ENCODE data around the gene CHST6. TPM values are rescaled to one million over a fixed set of nuclear protein-coding genes. Genes with fewer than 3 reads are reported as not detected.
"Not testable (repeated sequence)": the region's sequence is repeated elsewhere in the genome, so short reads cannot be mapped to it uniquely, and the experiment has no call there.

The CHST6 gene
- 0.09 TPM for total RNA-seq
- long read RNA-seq, result 0 reads

DNA sequence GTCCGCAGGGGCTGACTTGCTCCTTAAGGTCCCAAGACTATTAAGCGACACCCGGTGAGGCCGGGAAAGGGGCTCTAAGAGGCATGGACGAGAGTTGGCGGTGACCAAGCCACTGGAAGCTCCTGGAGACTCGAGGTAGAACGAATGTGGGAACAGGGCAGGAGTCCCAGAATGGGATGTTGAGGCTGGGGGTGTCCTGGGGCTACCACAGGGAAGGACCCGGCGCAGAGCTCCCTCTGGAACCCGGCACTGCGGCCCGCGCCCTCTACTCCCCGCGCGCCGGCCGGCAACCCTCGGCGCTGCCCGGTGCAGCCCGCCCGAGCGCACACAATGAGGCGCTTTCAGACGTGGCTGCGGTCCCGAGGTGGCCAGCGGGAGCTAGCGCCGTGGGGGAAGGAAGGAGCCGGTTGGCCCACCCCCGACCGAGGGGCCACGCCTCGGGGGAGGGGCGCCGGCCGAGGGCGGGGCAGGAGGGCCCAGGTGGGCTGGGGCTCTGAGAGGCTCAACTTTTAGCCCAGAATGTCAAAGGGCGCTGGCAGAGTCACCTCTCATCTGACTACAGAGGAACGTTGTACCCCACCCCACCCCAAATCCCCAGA, at the start of gene CHST6:
TSS of gene CHST6 (minus strand) at position 366 of the 599 bp plus-strand sequence. CDS start 15,613 bp downstream, outside the sequence.
- DNase-seq, result no peak
- Histone ChIP-seq H3K4me3 (peak within 1 kb of the TSS; percentile 34), H3K36me3 (no peaks in the 10 kb centered on the region), H3K27me3 (peaks cover 14% of the 10 kb centered on the region), H3K9me3 (no peaks in the 10 kb centered on the region), H3K27ac (no peak within 1 kb of the TSS), H3K4me1 (peaks cover 11% of the 10 kb centered on the region)
- intact Hi-C loops (cut with DNase I), result no loop called here
- TF ChIP-seq, protein P1, sequence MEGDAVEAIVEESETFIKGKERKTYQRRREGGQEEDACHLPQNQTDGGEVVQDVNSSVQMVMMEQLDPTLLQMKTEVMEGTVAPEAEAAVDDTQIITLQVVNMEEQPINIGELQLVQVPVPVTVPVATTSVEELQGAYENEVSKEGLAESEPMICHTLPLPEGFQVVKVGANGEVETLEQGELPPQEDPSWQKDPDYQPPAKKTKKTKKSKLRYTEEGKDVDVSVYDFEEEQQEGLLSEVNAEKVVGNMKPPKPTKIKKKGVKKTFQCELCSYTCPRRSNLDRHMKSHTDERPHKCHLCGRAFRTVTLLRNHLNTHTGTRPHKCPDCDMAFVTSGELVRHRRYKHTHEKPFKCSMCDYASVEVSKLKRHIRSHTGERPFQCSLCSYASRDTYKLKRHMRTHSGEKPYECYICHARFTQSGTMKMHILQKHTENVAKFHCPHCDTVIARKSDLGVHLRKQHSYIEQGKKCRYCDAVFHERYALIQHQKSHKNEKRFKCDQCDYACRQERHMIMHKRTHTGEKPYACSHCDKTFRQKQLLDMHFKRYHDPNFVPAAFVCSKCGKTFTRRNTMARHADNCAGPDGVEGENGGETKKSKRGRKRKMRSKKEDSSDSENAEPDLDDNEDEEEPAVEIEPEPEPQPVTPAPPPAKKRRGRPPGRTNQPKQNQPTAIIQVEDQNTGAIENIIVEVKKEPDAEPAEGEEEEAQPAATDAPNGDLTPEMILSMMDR (IDR thresholded peaks at IDR 0.05), result no peak
- peak; percentile 77 for ATAC-seq

DNA sequence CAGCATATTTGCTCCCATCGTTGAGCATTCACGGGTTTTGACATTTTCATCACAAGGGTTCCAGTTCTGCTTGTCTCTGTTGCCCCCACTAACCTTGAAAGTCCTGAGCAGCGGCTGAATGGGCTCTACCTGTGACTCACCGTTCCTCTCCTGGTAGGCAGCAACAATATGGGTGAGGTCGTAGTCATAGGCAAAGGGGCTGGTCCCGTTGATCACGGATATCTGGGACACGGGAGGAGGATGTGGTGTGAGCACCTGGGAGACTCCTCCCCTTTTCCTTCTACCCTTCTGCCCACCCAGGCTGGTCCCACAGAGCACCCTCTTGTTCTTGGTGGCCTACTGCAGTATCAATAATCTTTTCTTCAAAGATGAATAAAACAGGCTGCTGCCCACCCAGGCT, 47.2 kb upstream of the CHST6 start:
- peak; percentile 29 for DNase-seq
- H3K27ac ChIP-seq; ATAC-seq; intact Hi-C loops (cut with DNase I); H3K36me3 ChIP-seq; H3K9me3 ChIP-seq; H3K4me3 ChIP-seq; H3K4me1 ChIP-seq; H3K27me3 ChIP-seq: not testable (repeated sequence)

DNA sequence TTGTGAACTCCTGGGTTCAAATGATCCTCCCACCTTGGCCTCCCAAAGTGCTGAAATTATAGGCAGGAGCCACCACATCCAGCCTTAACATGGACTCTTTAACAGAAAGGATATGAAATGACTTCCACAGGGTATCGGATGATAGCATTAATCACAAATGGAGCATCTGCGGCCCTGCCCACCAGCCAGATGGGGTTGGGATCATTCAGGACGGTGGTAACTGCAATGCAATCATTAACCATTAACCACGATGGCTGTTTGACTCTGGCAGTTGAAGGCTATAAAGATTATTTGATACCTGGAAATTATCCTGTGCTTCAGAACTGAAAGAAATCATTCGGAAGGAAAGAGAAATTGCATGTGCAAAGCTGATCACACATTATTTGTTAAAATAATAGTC, 46.0 kb upstream of the CHST6 start:
- H3K36me3 ChIP-seq, result no peaks in the 10 kb centered on the region
- intact Hi-C loops (cut with DNase I), result no loop called here
- DNase-seq, result no peak
- TF ChIP-seq, protein P1 (IDR thresholded peaks at IDR 0.05), result no peak
- H3K4me1 ChIP-seq, result no peaks in the 10 kb centered on the region
- no peaks in the 10 kb centered on the region for H3K9me3 ChIP-seq
- no peak for ATAC-seq
- no peaks in the 10 kb centered on the region for H3K27me3 ChIP-seq
- no peak overlapping the region for H3K27ac ChIP-seq
- H3K4me3 ChIP-seq, result no peak overlapping the region

DNA sequence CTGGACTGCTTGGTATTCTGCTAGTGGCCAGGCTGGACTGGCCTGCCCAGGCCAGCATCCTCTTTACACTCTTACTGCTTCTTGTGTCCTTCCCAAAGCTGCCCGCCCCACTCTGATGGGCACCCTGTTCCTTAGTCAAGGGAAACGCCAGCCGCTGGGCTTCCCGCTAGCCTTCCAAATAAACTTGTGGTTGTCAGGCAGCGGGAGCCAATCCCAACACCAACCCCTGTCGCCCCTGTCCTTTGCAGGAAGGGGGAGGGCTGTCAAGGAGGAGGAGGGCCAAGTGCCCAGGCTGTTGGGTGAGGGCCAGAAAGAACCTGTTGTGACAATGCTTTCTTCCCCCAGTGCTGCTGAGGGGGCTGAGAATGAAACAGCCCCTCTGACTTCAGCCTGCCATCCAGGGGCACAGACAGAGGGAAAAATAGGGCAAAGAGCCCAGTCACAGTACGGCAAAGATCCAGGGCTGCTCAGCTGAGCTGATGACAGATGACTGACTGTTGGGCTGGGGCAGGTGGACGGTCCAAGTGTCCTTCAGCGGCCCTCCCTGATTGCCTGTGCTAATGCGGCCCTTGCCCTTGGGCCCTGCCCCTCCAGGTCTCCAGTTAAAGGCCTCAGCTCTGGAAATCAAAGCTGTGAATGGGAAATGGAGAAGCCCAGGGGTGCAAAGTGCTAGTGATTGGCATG, 43.8 kb upstream of the CHST6 start:
- intact Hi-C loops (cut with DNase I); H3K27ac ChIP-seq: not testable (repeated sequence)

DNA sequence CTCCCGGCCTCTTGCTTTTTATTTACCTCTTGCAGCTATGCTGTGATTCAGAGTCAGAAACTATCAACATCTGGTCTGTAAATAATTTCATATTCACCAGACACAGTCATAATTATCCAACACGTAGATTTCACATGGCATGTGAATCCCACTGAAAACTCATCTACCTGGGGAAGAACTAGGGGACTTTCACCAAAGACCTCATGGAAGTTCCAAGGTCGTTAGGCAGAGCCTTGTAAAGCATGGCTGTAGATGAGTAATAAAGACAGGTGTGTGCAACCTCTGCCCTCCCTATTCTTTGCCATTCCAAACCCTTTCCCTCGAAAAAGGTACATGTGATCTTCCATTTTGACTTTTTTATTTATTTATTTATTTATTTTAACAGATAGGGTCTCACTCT, 42.5 kb upstream of the CHST6 start:
- H3K9me3 ChIP-seq, result no peaks in the 10 kb centered on the region
- TF ChIP-seq, protein P1 (IDR thresholded peaks at IDR 0.05), result no peak
- no peaks in the 10 kb centered on the region for H3K4me1 ChIP-seq
- no peak overlapping the region for H3K27ac ChIP-seq
- H3K27me3 ChIP-seq, result no peaks in the 10 kb centered on the region
- H3K4me3 ChIP-seq, result no peak overlapping the region
- DNase-seq (no peak), ATAC-seq (no peak)
- intact Hi-C loops (cut with DNase I), result no loop called here
- H3K36me3 ChIP-seq, result no peaks in the 10 kb centered on the region

More for the DNA sequence above, 43.8 kb upstream of the CHST6 start:
- H3K36me3 ChIP-seq, H3K9me3 ChIP-seq, H3K4me1 ChIP-seq, H3K4me3 ChIP-seq, H3K27me3 ChIP-seq: not testable (repeated sequence)
- DNase-seq, result peak; percentile 35
- ATAC-seq, result peak; percentile 57

DNA sequence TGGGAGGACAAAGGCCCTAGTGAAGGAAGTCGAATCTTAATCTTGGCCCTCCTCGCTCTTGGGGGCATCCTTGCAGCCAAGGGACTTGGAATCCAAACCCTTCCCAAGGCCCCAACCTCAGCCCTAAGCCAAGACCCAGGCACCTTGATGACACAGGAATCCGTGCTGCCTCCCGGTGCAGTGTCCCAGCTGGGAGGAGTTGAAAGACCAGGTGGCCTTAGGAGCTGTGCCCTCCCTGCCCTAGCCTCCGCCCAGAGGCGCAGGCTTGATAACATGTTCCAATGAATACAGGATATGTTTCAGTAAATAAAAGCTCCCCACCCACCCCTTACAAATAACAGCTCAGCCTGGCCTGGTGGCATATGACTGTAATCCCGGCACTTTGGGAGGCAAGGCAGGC, 40.7 kb upstream of the CHST6 start, which contains the start of gene CHST5:
TSS of gene CHST5 (minus strand) at position 208 of the 400 bp plus-strand sequence. CDS start 5,724 bp downstream, outside the sequence.
- ATAC-seq (no peak), DNase-seq (peak; percentile 31)
- H3K4me3 ChIP-seq, result no peak within 1 kb of the TSS
- intact Hi-C loops (cut with DNase I), result no loop called here
- H3K36me3 ChIP-seq, result no peaks in the 10 kb centered on the region
- H3K27me3 ChIP-seq, result no peaks in the 10 kb centered on the region
- no peaks in the 10 kb centered on the region for H3K4me1 ChIP-seq
- TF ChIP-seq, protein P1 (IDR thresholded peaks at IDR 0.05), result no peak
- H3K9me3 ChIP-seq, result no peaks in the 10 kb centered on the region
- no peak within 1 kb of the TSS for H3K27ac ChIP-seq

Data from upper lobe of right lung (tissue), 1 donor.